Transverse colon (tissue), 4 donors: ENCODE results near the gene DOCK3. TPM values are rescaled to one million over a fixed set of nuclear protein-coding genes. Genes with fewer than 3 reads are reported as not detected.
"Not testable (repeated sequence)": the region's sequence is repeated elsewhere in the genome, so short reads cannot be mapped to it uniquely, and the experiment has no call there.

ENCODE experiments used
- DNase-seq: peaks from one replicate; pipeline ENCODE4 v3.0.0-alpha.2; 2019
- H3K27ac ChIP-seq, 4 donors: fragments of 200-600 bp; sonication (generic); 2 replicates each; pipeline ENCODE4 v1.5.1; 2016 to 2018; ENCODE audit warnings: inconsistent platforms in 4 of 4
- H3K27me3 ChIP-seq: fragments of 200-600 bp; sonication (generic); 2 replicates; pipeline ENCODE4 v1.5.1; 2017; ENCODE audit warnings: inconsistent platforms
- H3K36me3 ChIP-seq, 4 donors: fragments of 200-600 bp; sonication (generic); 2 replicates each; pipeline ENCODE4 v1.5.1; 2017 to 2019; ENCODE audit warnings: inconsistent platforms in 4 of 4
- H3K4me1 ChIP-seq, 4 donors: fragments of 200-600 bp; sonication (generic); 2 replicates each; pipeline ENCODE4 v1.5.1; 2017 to 2020; ENCODE audit warnings: inconsistent platforms in 4 of 4
- H3K4me3 ChIP-seq, 4 donors: fragments of 200-600 bp; sonication (generic); 1 replicate in 1 of 4; 2 replicates in 3 of 4; pipeline versions ENCODE4 v1.5.1 to v1.6.1; 2017 to 2019; ENCODE audit warnings: inconsistent platforms in 4 of 4
- H3K9me3 ChIP-seq, 2 donors: fragments of 200-600 bp; sonication (generic); 2 replicates each; pipeline ENCODE4 v1.5.1; 2017 to 2019; ENCODE audit warnings: inconsistent platforms in 2 of 2
- CTCF ChIP-seq, 5 experiments: fragments of 200-600 bp in 3 of 5; fragments of 450-650 bp in 2 of 5; sonication (generic) in 3 of 5; IDR thresholded peaks; 1 replicate in 2 of 5; 2 replicates in 3 of 5; pipeline ENCODE4 v1.5.1; 2016 to 2017; ENCODE audit warnings: antibody characterized with exemption in 5 of 5, inconsistent platforms in 3 of 5, mild to moderate bottlenecking in 2 of 5, moderate library complexity in 1 of 5
- EP300 ChIP-seq: sonication (generic); formaldehyde crosslinking; IDR thresholded peaks from one replicate; pipeline ENCODE4 v1.6.1; 2017; ENCODE audit warnings: antibody characterized with exemption, low read depth
- POLR2A ChIP-seq: fragments of 450-650 bp; IDR thresholded peaks from one replicate; pipeline ENCODE4 v1.6.1; 2016; ENCODE audit warnings: antibody characterized with exemption, mild to moderate bottlenecking, moderate library complexity
- POLR2AphosphoS5 ChIP-seq, 3 donors: sonication (generic); formaldehyde crosslinking; IDR thresholded peaks; one replicate each; pipeline ENCODE4 v1.6.1; 2016; ENCODE audit warnings: antibody characterized with exemption in 3 of 3
- WGBS, 2 donors: methylation state at CpG; one replicate each; pipeline ENCODE4 v1.1.5; 2018; ENCODE audit warnings: low coverage in 1 of 2; 5-methylcytosine and 5-hydroxymethylcytosine counted together
- in situ Hi-C, 4 donors: fragments of 200-750 bp; cut with MboI; loops; one replicate each; pipeline versions ENCODE4 v1.15.0 to v1.15.1; 2017; ENCODE audit warnings: low sequenced_read_pairs in 3 of 4, low pct_ligation_motif_present in 1 of 4, low pct_unique_long_range_greater_than_20kb in 1 of 4
- intact Hi-C: fragments of 100-400 bp; cut with DNase I; formaldehyde crosslinking; loops from one replicate; pipeline ENCODE4 v1.15.1; 2023; ENCODE audit warnings: low total_unique reads
- total RNA-seq, 4 donors: library from RNA; depleted of rRNA; stranded (reverse); fragments of >200 nt; gene quantifications; one replicate each; pipeline ENCODE4 v1.1.0, GENCODE V29; 2016

Gene DOCK3
- total RNA-seq, 4 donors from 2014 or later: 0.41 to 0.75 (median 0.62) TPM

GRCh38 chr3:50830451-50830850 lies 155.7 kb downstream of the DOCK3 start:
- Histone ChIP-seq H3K27me3 (peaks cover 2% of the 10 kb centered on the region), H3K9me3 (no peaks in the 10 kb centered on the region), H3K4me1 (no peaks in the 10 kb centered on the region), H3K36me3 (no peaks in the 10 kb centered on the region), H3K4me3 (no peak overlapping the region), H3K27ac (no peak overlapping the region)
- in situ Hi-C loops (no loop called here), intact Hi-C loops (no loop called here)
- TF ChIP-seq CTCF (IDR thresholded peaks at IDR 0.05) (no peak), EP300 (no peak), POLR2A (no peak), POLR2AphosphoS5 (IDR thresholded peaks at IDR 0.05) (no peak)
- WGBS, 2 donors: 81 to 91% methylated on average over 2 to 3 of the region's 3 CpGs
- no peak for DNase-seq

- H3K4me1 ChIP-seq, H3K9me3 ChIP-seq, in situ Hi-C loops, intact Hi-C loops, DNase-seq, H3K4me3 ChIP-seq, H3K36me3 ChIP-seq, H3K27me3 ChIP-seq, H3K27ac ChIP-seq: not testable (repeated sequence)
- WGBS, 2 donors: 98 to 100% methylated on average over 1 to 2 of the region's 2 CpGs
These were observed 156.3 kb downstream of the DOCK3 start for GRCh38 chr3:50831009-50831408.

- H3K27ac ChIP-seq: no peak overlapping the region
- 20 to 91% methylated on average over 1 of the region's 1 CpG for WGBS, 2 donors
- intact Hi-C loops (no loop called here), in situ Hi-C loops (no loop called here)
- H3K36me3 ChIP-seq: no peaks in the 10 kb centered on the region
- no peak for DNase-seq
- no peak overlapping the region for H3K4me3 ChIP-seq
- no peaks in the 10 kb centered on the region for H3K27me3 ChIP-seq
- H3K9me3 ChIP-seq: no peaks in the 10 kb centered on the region
- TF ChIP-seq CTCF (IDR thresholded peaks at IDR 0.05) (no peak), EP300 (no peak), POLR2AphosphoS5 (IDR thresholded peaks at IDR 0.05) (no peak), POLR2A (no peak)
- no peaks in the 10 kb centered on the region for H3K4me1 ChIP-seq
These were observed 166.3 kb downstream of the DOCK3 start for GRCh38 chr3:50840983-50841489.

GRCh38 chr3:50848308-50848707 lies 173.6 kb downstream of the DOCK3 start:
- 94 to 98% methylated on average over 5 of the region's 5 CpGs for WGBS, 2 donors
- in situ Hi-C loops: no loop called here
- intact Hi-C loops: no loop called here

More at GRCh38 chr3:50848308-50848707, 173.6 kb downstream of the DOCK3 start:
- Histone ChIP-seq H3K36me3 (no peaks in the 10 kb centered on the region), H3K4me1 (no peaks in the 10 kb centered on the region), H3K27me3 (no peaks in the 10 kb centered on the region), H3K27ac (no peak overlapping the region), H3K9me3 (no peaks in the 10 kb centered on the region), H3K4me3 (no peak overlapping the region)
- no peak for TF ChIP-seq EP300
- TF ChIP-seq POLR2AphosphoS5 (IDR thresholded peaks at IDR 0.05): no peak
- no peak for TF ChIP-seq POLR2A
- no peak for TF ChIP-seq CTCF (IDR thresholded peaks at IDR 0.05)
- no peak for DNase-seq
